ELF-1 (cell line): Measurements from ENCODE around the gene CD300H.

ENCODE experiments used
- DNase-seq: peaks from one replicate; pipeline ENCODE4 v3.0.0-alpha.2; 2016; ENCODE audit warnings: low read depth, low spot score

CD300H gene

GRCh38 chr17:74549343-74549742, 18.0 kb downstream of the CD300H start:
- DNase-seq = no peak

- no peak for DNase-seq
Measured at GRCh38 chr17:74547736-74548135, 19.6 kb downstream of the CD300H start.

DNA sequence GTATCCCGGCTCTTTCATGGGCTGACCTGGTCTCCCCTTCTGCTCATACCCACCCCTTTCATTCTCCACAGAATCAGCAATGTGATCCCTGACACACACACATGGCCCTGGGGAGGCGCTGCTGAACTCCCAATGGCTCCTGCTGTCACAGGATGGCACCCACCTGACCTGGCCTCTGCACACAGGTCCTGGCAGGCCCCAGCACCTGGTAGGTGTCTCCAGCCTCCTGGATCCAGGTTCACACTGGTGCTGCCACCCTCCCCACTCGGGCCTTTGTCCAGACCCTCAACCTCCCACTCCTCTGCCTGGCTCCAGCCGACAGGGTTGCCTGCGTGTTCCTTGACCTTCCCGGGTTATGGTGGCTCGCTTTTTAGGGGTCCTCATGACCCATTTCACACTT, 20.0 kb downstream of the CD300H start:
- DNase-seq = no peak

GRCh38 chr17:74546586-74546985, 20.7 kb downstream of the CD300H start:
- DNase-seq = no peak

- no peak for DNase-seq
Measured at GRCh38 chr17:74545843-74546230, 21.5 kb downstream of the CD300H start, which contains the start of gene CD300C. TSS of gene CD300C (minus strand) at chr17:74546115. CDS start at chr17:74545782, 333 bp downstream.

- DNase-seq = no peak
Measured at GRCh38 chr17:74544991-74545842, 22.1 kb downstream of the CD300H start.

DNA sequence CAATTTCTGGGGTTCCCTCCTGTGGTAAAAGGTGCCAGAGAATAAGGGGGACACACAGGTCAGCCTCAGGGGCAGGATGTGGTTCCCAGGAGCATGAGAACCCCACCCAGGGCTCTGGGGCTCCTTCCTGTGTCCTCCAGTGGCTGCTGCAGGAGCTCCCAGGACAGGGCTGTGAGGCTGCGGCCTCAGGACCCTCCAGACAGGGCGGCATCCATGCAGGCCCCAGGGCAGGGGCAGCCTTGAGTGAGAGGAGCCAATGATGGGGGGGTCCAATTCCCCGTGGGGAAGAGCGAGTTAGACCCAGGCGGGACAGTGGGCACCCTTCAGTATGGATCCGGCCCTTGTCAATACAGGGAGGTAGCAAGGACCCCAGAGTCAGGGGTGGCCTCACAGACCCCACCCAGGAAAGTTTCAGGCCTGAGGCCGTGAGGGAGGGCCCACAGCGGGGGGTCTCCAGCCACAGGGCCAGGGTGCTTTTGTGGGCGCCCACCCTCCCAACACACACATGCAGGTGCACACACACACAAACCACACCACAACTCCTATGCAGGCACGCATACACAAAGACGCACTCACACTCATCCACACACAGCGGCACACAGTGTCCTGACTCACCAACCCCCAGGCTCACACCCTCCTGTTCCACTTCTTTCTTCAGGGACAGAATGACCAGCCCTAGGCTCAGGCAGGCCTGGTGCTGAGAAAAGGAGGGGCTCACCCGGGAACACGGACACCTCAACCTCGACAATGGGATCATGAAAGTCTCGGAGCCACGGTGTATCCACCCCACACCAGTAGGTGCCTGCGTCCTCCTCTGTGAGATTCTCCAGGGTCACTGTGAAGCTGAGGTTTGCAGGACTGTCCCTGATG, 23.2 kb downstream of the CD300H start:
- no peak for DNase-seq

GRCh38 chr17:74543406-74543805, 23.9 kb downstream of the CD300H start:
- no peak for DNase-seq

GRCh38 chr17:74542727-74543383, 24.5 kb downstream of the CD300H start:
- no peak for DNase-seq

DNA sequence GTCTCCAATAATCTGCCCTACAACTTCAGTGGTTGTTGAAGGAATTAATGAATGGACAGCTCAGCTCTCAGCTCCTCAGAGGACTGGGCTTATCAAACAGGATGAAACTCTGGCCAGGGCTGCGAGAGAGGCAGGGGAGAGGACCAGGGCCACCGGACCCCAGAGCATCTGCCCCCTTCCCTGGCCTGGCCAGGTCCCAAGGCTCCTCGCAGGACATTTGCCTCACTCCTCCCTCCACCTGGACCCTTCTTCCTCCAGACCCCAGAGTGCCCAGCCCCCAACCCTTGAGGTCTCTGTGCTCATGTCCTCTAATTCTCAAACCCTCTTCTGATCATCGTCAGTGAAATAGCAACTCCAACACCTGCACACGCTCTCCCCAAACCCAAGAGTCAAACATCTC, 25.1 kb downstream of the CD300H start:
- no peak for DNase-seq

GRCh38 chr17:74541176-74542111, 25.9 kb downstream of the CD300H start:
- DNase-seq = no peak

GRCh38 chr17:74539281-74539820, 28.0 kb downstream of the CD300H start:
- no peak for DNase-seq

GRCh38 chr17:74536890-74537289, 30.4 kb downstream of the CD300H start:
- no peak for DNase-seq

GRCh38 chr17:74532115-74532514, 35.2 kb downstream of the CD300H start:
- peak; percentile 90 for DNase-seq

DNA sequence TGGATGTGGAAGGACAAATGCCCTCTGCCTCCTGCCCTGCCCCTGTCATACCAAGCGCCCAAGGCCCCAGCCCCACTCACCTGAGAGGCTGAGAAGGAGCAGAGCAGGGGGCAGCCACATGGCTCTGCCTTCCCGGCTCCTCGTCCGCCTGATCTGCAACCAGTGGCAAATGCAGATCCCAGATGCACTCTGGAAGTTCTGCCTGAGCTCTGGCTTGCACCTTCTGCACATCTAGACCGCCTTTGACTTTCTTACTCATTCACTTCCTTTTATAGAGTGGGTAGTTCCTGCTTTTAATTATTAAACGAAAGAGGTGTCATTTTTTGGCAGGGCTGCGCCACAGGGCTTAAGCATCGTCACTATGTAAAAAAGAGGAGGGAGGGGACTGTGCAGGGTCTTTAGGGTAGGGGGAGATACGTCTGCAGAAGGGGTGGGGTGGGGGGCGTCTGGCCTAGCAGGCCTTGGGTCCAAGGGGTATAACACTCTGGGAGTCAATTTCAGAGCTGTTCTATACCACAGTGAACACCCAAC, 36.0 kb downstream of the CD300H start, which contains the start of gene CD300LB:
CD300LB (minus strand) TSS at position 245 of the 531 bp plus-strand sequence; CDS start at position 120, 125 bp downstream.
- DNase-seq = no peak

DNA sequence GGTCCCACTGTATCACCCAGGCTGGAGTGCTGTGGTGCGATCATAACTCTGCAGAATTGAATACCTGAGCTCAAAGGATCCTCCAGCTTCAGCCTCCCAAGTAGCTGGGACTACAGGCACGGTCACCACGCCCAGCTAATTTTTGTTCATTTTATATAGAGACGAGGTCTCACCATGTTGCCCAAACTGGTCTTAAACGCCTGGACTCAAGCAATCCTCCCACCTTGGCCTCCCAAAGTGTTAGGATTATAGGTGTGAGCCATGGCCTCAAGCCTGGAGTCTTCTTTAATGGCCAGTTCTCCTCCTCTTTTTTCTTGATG, 36.5 kb downstream of the CD300H start:
- DNase-seq = no peak

DNA sequence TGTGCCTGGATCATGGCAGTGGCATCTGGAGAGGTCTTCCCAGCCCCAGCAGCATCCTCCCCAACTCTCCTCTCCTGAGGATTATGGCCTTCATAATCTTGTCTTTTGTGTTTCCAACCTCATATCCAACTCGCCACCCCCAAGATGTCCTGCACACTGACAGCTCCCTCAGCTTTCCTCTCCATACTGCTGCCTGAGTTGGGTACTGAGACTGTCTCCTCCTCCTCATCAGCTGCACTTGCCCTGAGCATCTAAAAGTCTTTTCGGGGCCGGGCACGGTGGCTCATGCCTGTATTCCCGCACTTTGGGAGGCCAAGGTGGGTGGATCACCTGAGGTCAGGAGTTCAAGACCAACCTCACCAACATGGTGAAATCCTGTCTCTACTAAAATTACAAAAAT, 38.1 kb downstream of the CD300H start:
- DNase-seq = no peak

DNA sequence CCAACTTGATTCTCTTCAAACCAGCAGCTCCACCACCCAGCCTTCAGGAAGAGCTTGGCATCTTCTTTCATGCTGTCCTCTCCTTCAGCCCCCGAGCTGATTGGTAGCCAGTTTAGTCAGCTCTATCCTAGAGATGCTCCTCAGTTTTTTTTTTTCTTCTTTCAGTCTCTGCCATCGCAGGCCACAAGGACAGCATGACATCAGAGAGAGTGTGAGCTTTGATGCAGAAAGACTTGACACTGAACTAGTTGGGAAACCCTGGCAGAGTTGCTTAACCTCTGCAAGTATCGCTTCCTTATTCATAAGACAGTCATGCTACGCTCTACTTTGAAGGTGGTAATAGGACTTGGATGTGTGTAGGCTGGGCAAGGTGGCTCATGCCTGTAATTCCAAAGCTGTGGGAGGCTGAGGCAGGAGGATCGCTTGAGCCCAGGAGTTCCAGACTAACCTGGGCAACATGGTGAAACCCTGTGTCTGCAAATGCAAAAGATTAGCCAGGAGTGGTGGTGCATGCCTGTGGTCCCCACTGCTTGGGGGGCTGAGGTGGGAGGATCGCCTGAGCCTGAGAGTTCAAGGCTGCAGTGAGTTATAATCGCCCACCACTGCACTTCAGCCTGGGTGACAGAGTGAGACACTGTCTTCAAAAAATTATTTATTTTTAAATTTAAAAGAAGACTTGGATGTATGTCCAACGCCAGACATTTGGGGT, 38.7 kb downstream of the CD300H start:
- no peak for DNase-seq

DNA sequence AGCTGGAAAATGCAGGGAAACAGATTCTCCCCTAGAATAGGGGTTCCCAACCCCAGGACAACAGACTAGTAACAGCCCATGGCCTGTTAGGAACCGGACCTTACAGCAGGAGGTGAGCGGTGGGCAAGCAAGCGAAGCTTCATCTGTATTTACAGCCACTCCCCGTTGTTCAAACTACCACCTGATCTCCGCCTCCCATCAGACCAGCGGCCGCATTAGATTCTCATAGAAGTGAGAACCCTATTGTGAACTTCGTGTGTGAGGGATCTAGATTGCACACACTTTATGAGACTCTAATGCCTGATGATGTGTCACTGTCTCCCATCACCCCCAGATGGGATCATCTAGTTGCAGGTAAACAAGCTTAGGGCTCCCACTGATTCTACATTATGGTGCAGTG, 39.6 kb downstream of the CD300H start:
- no peak for DNase-seq

DNA sequence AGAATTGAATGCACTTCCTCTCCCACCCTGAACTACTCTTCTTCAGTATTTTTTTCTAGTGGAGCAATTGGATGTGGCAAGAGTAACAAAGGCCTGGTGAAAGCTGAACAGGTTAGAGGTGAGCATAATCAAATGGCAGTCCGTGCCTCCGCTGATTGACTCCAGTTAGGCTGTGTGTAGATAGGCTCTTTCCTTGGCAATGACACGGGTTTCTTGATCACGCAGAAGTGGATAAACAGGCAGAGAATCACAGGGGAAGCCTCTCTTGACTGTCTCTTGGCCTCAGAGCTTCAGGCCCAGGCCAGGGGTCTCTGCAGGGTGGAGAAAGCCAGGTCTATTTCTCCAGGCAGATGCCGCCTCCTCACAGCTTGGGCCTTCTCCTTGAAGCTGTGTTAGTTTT, 40.2 kb downstream of the CD300H start:
- DNase-seq = no peak
